ENCODE data around the gene ABCA2.
"Not testable (repeated sequence)": the region's sequence is repeated elsewhere in the genome, so short reads cannot be mapped to it uniquely, and the experiment has no call there.

ABCA2 gene

DNA sequence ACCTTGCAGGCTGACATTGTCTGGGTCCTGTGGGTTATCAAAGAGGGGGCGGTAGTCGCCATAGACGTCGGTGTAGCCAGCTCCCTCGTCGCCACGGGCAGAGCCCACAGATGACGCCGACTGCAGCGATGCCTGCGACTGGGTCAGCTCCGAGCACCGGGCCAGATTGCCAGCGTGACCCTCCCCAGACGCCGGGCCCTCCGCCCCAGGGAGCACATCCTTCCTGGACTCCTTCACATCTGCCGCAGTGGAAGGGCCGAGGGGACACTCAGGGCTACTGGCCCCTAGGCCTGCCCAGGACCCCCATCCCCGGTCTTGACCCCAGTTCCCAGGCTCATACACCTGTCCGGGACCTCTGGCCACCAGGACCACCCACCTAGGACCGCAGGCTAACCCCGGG lies 13.9 kb downstream of the ABCA2 start:
- no peak for DNase-seq (ENCODE audit: low spot score)

DNA sequence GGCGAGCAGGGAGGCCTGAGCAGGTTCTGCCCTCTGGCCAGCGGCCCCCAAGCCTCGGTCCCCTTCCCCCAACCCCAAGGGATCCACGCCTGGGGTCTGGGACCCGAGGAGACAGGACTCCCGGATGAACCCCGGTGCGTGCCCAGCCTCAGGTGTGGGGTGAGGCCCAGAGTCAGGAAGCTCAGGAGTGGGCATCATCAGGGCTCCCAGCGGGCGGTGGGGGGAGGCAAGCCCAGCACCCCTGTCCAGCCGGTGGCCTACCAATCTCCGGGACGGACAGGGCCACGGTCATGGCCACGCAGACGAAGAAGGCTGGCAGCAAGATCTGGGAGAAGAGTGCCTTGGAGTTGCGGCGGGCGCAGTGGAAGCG lies 14.5 kb downstream of the ABCA2 start:
- DNase-seq (ENCODE audit: low spot score) = no peak

DNA sequence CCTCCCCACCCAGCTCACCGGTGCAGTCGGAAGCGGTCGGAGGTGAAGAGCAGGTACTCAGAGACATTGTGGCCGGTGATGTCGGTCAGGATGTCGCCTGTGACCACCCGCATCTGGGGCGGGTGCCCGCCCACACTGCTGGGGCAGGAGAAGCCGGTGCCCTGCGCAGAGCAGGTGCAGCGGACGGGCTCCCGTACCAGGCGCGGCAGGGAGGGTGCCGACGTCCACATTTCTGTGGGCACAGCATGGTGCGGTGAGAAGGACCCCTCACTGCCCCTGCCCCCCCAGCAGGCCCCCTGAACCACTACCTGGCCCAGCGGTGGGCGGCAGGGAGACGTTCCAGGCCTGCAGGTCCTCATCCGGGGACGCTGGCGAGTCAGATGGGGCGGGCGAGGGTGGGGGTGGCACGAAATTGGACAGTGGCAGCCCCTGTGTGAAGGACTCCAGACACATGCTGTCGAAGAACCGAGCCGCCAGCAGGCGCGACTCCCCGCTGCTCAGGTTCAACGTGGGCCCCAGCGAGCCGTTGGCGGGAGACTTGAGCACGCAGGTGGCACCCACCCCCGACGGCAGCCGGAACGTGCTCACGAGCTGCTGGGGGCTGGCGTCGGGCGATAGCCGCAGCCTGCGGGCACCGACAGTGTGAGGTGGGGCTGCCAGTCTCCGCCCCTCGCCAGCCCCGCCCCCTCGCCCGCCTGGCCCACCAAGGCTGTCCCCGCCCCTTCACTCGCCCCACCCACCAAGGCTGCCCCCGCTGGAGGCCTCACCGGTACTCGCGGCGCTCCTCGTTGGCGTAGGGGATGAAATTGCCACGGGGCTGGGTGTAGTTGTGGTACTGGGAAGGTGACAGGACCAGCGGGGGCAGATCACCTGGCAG lies 15.1 kb downstream of the ABCA2 start:
- DNase-seq (ENCODE audit: low spot score) = no peak

DNA sequence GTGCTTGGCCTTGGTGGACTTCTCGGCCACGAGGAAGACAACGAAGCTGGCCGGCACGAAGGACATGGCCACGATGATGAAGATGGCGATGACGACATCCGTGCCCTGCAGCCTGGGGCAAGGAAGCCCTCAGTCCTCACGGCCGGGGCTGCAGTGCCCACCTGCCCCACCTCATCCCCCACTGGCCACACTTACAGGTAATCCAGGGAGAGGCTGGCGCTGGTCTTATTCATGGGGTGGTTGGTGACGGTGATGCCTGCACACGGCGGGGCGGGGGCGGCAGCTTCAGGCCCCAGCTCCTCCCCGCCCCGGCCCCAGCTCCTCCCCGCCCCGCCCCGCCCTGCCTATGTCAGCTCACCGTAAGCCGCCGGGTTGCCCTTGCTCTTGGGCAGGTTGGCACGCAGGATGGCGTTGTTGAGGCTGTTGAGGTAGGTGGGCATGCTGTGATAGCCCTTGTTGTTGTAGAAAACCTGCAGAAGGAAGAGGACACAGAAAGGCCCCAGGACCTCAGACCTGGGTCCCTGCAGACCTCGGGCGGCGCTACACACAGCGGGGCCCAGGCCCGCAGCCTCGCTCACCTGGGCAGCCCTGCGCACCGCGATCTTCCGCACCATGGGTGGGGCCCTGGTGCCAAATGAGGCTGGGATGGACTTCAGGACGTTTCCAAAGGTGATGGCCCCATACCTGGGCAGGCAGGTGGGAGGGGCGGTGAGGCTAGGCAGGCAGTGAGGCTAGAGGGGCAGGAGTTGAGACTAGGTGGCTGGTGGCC lies 15.9 kb downstream of the ABCA2 start:
- DNase-seq (ENCODE audit: low spot score) = no peak

DNA sequence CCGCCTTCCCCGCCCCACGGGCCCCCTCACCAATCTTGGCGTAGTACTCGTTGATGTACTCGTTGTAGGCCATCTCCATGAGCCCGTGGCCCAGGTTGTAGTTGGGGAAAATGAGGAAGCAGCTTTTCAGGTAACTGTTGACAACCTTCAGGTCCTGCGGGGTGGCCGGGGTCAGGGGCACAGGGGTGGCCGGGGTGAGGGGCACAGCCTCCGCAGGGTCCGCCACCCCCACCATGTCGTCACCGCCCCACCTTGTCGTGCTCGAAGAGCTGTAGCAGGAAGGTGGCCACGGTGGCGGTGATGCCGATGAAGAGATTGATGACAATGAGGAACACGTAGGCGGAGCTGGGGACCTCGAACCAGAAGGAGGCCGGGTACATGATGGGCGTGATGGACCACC lies 16.9 kb downstream of the ABCA2 start:
- DNase-seq (ENCODE audit: low spot score) = no peak

DNA sequence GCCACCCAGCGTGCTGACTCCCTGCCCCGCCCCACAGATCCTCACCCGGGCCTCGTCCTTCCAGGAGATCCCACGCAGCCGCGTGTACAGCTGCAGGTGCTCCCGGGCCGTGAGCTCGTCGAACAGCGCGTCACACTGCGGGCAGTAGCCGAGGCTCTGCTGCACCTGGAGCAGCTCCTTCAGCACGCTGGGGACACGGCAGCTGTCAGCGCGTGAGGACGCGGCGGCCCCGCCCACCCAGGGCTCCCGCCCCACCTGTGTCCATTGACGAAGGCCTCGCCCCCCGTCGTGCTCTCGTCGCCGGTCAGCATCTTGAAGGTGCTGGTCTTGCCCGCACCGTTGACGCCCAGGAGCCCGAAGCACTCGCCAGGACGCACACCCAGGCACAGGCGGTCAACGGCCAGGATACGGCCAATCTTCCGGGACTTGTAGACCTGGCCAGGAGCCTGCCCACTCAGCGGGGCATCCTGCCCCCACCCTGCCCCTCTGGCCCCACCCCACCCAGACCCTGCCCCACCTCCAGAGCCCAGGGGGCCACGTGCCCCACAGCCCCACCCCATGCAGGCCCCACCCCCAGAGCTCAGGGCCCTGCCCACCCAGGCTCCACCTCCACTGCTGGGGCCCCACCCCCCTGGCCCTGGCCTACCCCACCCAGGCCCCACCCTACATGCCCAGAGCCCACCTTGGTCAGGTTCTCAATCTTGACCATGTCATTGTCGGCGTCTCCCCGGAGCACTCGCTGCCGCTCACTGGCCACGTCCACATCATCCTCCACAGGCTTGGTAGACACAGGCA lies 17.9 kb downstream of the ABCA2 start:
- no peak for DNase-seq (ENCODE audit: low spot score)

DNA sequence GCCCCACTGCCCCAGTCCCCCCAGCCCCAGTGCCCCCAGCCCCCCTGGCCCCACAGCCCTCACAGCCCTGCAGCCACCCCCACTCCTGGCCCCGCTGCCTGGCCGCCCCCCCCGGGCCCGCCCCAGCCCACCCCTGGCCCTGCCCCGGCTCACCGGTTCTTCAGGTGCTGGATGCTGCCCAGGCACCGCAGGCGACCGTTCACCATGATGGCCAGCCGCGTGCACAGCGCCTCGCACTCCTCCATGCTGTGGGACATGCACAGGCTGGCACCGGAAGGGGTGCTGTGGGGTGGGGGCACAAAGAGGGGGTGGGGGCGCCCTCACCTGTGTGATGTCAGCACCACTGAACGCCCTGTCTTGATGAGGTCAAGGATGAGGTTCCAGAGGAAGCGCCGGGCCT lies 18.8 kb downstream of the ABCA2 start:
- no peak for DNase-seq (ENCODE audit: low spot score)

DNA sequence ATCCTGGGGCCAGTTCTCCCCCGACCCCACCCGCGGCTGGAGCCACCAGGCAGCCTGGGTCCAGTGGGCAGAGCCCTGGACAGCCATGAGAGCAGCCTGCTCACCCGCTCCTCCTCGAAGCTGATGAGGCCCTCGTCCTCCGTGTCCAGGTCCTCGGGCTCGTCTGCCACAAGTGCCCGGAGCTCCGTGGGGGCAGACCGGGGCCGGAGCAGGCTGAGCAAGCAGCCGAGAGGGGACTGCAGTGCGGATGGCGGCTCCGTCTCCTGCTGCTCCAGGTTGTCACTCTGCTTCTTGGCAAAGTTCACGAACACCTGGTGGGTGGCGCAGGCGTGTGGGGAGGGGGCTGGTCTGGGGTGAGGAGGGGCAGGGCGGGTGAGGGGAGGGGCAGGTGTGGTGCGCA lies 19.7 kb downstream of the ABCA2 start:
- DNase-seq (ENCODE audit: low spot score) = no peak

DNA sequence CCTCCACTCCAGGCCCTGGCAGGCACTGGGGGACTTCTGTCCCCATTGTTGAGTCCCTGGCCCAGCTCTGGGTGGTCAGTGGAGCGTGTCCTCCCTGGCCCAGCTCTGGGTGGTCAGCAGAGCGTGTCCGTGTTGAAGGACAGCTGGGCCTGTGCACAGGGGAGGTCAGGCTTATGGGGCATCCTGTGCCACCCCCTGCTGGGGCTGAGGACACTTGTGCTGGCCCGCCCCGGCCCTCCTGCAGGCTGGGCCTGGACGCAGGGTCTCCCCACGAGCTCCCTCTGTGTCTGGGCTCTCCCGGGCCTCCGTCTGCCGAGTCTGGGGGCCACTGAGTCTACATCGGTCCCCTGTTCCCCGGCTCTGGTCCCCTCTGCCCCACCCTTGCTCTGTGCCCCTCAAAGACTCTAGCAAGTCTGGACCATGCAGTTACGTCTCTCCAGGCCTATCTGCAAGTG lies 20.2 kb downstream of the ABCA2 start:
- no peak for DNase-seq (ENCODE audit: low spot score)

DNA sequence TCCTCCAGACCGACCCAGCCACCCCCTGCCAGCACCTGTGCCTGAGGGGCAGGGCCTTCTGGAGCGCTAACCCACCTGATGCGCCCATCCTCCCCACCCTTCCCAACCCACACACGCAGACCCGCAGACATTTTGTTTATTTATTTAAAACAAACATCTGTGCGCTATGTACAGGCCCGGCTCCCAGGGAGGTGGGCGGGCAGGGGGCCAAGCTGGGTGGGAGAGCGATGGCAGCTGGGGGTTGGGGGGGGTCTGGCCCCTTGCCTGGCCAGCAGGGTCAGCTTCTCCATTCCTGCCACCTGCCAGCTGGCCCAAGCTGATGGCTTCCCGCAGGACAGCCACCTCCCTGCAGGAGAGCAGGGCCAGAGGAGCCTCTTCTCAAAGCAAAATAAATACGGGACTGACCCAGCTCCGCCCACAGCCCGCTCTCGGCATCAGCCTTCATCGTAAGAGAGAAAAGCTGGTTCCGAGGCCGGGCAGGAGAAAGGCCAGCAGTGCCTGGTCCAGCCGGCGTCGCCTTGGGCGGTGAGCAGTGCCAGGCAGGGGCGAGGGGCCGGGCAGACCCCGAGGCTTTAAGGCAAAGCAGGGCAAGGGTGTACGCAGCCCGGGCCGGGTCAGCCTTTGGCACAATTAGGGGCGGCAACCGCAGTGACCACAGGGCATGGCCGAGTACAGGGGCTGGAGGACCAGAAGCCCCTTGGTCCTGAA lies 20.8 kb downstream of the ABCA2 start:
- DNase-seq (ENCODE audit: low spot score) = no peak

DNA sequence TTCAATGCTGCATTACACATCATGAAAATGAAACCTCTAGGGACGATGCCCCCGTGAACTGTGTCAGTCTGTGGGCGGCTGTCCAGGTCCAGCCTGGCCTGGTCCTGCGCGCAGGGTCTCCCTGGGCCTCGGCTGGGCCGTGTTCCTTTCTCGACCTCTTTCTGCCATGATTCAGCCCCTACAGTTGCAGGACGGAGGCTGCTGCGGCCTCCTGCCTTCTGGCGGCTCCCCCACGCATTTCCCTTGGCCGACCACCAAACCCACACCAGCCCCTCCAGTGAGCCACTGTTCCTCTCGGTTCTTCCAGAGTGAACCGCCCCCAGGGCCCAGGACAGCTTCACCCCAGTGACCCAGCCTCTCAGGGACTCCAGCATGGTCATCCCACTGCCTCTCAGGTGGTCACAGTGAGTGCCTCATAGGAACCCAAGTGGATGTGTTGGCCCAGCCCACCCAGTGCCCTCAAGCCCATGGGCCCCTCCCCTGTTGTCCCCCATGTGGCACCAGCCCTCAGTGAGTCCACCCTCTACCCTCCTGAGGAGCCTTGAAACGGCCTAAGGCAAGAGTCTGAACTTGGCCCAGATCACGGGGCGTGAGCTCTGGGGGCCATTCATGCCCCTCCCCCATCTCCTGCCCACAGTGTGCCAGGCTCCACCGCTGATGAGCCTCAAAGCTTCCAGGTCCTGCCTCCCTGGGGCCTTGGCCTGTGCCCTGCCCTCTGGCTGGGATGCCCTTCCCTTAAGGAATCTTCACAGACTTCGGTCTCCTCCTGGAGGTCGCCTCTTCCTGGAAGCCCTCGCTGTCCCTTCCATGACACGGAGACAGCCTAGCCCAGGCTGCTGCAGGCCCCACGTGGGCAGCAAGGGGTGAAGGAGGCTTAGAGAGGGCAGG lies 21.7 kb downstream of the ABCA2 start:
- no peak for DNase-seq (ENCODE audit: low spot score)

DNA sequence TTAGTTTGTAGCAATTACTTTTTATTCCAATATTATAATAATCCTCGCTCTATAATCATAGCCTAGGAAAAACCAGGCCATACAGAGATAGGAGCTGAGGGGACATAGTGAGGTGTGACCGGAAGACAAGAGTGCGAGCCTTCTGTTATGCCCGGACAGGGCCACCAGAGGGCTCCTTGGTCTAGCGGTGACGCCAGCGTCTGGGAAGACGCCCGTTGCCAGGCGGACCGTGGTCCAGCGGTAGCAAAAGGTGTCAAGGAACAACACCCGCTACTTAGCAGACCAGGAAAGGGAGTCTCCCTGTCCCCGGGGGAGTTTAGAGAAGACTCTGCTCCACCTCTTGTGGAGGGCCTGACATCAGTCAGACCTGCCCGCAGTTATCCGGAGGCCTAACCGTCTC lies 23.8 kb downstream of the ABCA2 start:
- not testable (repeated sequence) for DNase-seq (ENCODE audit: low spot score)

DNA sequence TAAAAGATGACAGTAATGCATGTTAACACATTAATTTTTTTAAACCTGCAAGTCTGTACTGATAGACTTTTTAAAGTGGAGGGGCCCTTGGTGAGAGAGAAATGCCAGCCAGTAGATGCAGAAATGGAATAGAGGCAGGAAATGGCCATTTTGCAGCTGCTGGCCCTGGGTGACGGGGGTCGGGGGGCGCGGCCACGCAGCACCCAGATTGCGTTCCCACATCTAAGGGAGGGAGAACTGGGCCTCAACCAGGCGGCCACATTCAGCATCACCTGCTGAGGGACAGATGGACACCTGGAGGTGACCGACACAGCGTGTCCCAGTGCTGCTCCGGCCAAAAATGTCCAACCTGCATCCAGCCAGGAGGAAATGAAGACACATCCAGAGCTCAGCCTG lies 25.4 kb downstream of the ABCA2 start:
- DNase-seq (ENCODE audit: low spot score) = no peak

DNA sequence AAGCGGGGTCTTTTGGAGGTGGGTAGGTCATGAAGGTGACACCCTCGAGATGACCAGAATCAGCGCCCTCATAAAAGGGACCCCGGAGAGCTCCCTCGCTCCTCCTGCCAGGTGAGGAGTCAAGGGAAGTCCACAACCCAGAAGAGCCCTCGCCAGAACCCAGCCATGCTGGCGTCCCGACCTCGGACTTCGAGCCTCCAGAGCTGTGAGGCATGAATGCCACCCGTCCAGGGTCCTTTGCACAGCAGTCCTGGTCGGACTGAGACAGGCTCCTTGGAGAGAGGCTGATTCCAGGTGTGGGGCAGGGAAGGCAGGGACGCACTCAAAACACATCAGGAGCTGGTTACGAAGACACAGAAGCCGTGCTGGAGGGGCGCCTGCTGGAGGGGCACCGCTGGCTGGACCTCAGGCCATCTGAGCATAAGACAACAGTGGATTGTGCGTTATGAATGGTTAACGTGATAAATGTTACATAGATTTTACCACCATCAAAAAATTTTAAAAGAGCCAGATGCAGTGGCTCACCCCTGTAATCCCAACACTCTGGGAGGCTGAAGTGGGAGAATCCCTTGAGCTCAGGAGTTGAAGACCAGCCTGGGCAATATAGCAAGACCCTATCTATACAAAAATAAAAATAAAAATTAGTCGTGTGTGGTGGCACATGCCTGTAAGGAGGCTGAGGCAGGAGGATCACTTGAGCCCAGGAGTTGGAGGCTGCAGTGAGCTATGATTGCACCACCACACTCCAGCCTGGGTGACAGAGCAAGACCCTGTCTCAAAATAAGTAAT lies 26.0 kb downstream of the ABCA2 start:
- no peak for DNase-seq (ENCODE audit: low spot score)

DNA sequence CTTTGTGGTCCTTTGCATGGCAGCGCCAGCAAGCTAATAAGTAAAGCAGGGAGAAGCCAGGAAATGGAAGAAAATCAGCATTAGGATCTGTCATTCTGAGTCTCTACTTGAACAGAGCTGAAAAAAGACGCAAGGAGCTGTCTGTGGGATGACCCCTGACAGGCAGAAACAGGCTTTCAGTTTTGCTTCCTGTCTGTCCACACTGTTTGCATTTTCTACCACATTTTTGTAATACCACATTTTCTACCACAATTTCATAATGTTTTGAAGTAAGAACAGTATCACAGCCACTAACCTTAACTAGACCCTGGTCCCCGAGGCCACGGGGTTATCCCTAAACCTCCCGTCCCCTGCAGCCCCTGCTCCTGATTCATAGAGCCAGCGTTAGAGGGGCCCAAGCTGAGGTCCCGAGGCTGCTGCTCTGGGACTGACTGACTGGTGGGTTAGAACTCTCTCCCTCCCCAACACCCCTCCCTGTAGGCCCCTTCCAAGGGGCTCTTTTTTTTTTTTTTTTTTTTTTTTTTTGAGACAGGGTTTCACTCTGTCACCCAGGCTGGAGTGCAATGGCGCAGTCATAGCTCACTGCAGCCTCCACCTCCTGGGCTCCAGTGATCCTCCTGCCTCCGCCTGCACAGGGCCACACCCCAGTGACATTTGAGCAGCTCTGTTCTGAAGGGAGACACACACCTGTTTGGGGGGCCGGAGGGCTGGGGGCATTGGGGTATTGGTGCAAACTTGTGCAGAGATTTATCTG lies 27.7 kb downstream of the ABCA2 start:
- DNase-seq (ENCODE audit: low spot score) = peak; percentile 53

DNA sequence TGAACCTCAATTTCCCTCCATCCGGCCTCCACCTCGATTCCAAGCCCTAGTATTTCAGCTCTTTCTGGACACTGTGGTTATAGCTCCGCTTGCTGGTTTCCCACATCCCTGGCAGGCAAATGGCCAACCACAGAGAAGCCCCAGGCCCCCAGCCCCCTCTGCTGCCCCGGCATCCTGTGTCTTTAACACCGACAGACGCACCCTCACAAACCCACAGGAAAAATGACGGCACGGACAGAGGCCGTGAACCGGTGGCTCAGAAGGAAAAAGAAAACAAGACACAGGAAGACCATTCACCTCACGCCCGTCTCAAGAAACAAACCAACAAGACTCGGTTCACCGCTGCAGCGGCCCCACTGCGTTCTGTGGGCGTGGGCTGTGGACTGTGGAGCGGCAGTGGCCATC lies 30.2 kb downstream of the ABCA2 start:
- no peak for DNase-seq (ENCODE audit: low spot score)

DNA sequence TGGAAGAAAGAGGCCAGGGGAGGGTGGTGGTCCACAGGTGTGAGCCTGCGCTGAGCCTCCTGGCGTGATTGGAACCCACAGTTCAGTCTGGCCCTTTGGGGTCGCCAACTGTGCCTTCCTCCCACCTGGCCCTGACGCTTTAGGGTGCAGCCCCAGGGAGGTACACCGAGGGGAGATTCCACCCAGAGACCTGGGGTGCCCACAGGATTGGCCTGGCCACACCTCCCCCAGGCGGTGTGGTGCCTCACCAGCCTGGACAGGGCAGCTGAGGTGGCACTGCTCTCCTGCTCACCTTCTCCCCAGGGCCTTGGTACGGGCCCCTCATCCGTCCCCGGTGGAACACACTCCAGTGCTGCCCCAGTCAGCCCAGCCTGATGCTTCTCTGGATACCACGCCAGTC lies 30.7 kb downstream of the ABCA2 start:
- DNase-seq (ENCODE audit: low spot score) = no peak

DNA sequence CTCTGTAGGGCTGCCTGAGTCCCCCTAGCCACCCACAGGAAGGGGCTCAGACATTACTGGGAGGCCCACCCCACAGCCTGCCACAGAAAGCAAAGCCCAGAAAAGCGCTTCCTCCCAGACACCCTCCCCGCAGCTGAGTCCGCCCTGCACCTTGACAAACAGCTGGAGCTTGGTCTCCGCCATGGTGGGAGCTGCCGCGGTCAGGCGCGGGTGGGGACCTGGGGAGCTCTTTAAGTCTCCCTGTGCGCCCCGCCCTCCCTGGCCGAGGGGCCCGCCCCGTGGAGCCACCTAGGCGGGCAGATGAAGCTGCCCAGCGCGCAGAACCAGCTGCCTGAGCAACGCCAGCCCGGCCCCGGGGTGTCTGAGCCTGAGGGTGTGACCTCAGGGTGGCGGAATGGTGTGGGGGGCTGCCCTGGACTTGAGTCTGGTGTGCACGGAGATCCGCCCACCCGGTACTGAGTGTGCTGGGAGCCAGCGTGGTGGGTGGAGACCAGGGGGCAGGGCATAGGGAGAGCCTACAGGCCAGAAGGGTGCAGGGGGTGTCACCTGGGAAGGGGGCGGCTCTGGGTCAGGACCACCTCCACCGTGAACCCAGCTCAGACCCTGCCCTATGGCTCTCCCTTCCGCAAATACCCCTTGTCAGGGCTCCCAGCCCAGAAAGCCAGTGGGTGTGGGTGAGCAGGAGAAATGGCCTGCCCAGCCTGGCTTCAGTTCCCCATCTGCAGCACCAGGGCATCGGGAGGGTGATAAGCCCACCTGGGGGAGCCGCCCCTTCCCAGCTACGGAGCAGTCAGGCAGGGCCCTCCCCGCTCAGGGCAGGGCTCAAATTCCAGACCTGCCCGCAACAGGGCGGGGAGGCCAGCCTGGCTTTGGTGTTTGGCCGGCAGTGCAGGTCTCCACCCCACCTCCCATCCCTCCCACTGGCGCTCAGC lies 31.4 kb downstream of the ABCA2 start, which contains the start of gene CLIC3:
Gene CLIC3 (minus strand): TSS at position 208 of the 932 bp plus-strand sequence. CDS start 25 bp downstream, at position 183.
- peak; percentile 36 for DNase-seq (ENCODE audit: low spot score)
